IMR-90 (cell line): ENCODE data around the gene MCM3AP.

Experiments
- CEBPB ChIP-seq: IDR thresholded peaks from 2 replicates; pipeline ENCODE4 v1.6.1; 2012; ENCODE audit warnings: low read depth, low read length, improper control_type of control experiment
- CTCF ChIP-seq: conservative IDR thresholded peaks from 2 replicates; pipeline ENCODE4 v1.5.1; 2012; ENCODE audit warnings: mild to moderate bottlenecking, low read depth, low read length, improper control_type of control experiment
- ELK1 ChIP-seq: fragments of 150-350 bp; IDR thresholded peaks from 2 replicates; pipeline ENCODE4 v1.6.1; 2016; ENCODE audit warnings: low read depth, mild to moderate bottlenecking, low read length, moderate library complexity, borderline replicate concordance
- FOS ChIP-seq: fragments of 150-350 bp; IDR thresholded peaks from 2 replicates; pipeline ENCODE4 v1.6.1; 2016; ENCODE audit warnings: low read depth, low read length
- MAZ ChIP-seq: IDR thresholded peaks from 2 replicates; pipeline ENCODE4 v1.6.1; 2012; ENCODE audit warnings: low read depth, mild to moderate bottlenecking, low read length, improper control_type of control experiment, moderate library complexity, borderline replicate concordance
- MXI1 ChIP-seq: IDR thresholded peaks from 2 replicates; pipeline ENCODE4 v1.6.1; 2012; ENCODE audit warnings: low read depth, mild to moderate bottlenecking, low read length, moderate library complexity, borderline replicate concordance
- NFE2L2 ChIP-seq: fragments of 150-350 bp; IDR thresholded peaks from 2 replicates; pipeline ENCODE4 v1.6.1; 2016; ENCODE audit warnings: low read depth, mild to moderate bottlenecking, low read length
- POLR2A ChIP-seq: IDR thresholded peaks from 2 replicates; pipeline ENCODE4 v1.6.1; 2012; ENCODE audit warnings: mild to moderate bottlenecking, low read depth, low read length
- RCOR1 ChIP-seq: IDR thresholded peaks from 2 replicates; pipeline ENCODE4 v1.6.1; 2012; ENCODE audit warnings: mild to moderate bottlenecking, low read length, improper control_type of control experiment; ENCODE audit not compliant: insufficient replicate concordance
- RFX5 ChIP-seq: IDR thresholded peaks from 2 replicates; pipeline ENCODE4 v1.8.0; 2012; ENCODE audit warnings: low read depth, mild to moderate bottlenecking, low read length, moderate library complexity
- SMC3 ChIP-seq: fragments of 150-350 bp; IDR thresholded peaks from 2 replicates; pipeline ENCODE4 v1.6.1; 2016; ENCODE audit warnings: low read depth, mild to moderate bottlenecking, antibody characterized with exemption, low read length, moderate library complexity
- TF ChIP-seq, protein P1 (sequence below): fragments of 150-350 bp; IDR thresholded peaks from 2 replicates; pipeline ENCODE4 v1.6.1; 2017; ENCODE audit warnings: mild to moderate bottlenecking, antibody characterized with exemption, low read length, low read depth

DNA sequence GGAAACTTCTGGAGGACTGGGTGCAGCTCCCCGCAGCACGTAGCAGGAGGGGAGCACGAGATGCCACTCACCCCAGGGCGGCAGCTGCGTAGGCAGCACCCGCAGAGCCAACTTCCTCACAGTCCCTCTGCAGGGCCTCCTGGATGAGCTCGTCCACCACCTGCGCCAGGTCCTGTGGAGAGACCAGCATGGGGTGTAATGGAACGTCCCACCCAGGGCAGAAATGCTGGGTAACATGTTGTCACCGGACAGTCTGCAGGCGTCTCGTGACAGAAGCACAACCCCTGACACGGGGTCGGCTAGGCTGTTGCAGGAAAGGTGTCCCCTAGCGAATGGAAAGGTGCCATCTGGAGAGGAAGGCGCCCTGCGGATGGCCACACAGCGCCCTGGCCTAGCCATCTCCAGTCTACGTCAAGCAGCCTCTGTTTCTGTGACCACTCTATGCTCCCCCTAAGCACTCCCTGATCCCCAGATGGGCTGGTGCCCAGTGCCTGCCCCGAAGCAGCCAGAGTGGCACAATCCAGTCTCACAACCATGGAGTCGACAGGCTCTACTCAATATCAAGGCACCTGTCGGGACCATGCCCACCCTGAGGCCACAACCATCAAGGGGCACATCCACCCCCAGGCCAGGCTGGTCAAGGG lies 21.2 kb downstream of the MCM3AP start:
- TF ChIP-seq MXI1 = no peak
- no peak for TF ChIP-seq CEBPB
- no peak for TF ChIP-seq CTCF
- TF ChIP-seq, protein P1, sequence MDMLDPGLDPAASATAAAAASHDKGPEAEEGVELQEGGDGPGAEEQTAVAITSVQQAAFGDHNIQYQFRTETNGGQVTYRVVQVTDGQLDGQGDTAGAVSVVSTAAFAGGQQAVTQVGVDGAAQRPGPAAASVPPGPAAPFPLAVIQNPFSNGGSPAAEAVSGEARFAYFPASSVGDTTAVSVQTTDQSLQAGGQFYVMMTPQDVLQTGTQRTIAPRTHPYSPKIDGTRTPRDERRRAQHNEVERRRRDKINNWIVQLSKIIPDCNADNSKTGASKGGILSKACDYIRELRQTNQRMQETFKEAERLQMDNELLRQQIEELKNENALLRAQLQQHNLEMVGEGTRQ = no peak
- no peak for TF ChIP-seq POLR2A
- no peak for TF ChIP-seq MAZ
- TF ChIP-seq RCOR1 = no peak
- no peak for TF ChIP-seq NFE2L2
- TF ChIP-seq RFX5 = no peak
- no peak for TF ChIP-seq FOS
- TF ChIP-seq SMC3 = no peak
- TF ChIP-seq ELK1 = no peak
